OCI-LY7 (cell line): ENCODE results near the gene KCTD4.

Experiments used
- EZH2phosphoT487 ChIP-seq: fragments of 200-600 bp; sonication (generic); IDR thresholded peaks from 2 replicates; pipeline ENCODE4 v1.6.1; 2018; ENCODE audit warnings: low read depth, borderline replicate concordance, mild to moderate bottlenecking, mixed run types, antibody characterized with exemption, low read length, moderate library complexity, mixed read lengths
- TF ChIP-seq, protein P1 (sequence below): fragments of 200-600 bp; sonication (generic); conservative IDR thresholded peaks from 2 replicates; pipeline ENCODE4 v1.5.1; 2014; ENCODE audit warnings: mild to moderate bottlenecking, antibody characterized with exemption, low read length, moderate library complexity, mixed read lengths

DNA sequence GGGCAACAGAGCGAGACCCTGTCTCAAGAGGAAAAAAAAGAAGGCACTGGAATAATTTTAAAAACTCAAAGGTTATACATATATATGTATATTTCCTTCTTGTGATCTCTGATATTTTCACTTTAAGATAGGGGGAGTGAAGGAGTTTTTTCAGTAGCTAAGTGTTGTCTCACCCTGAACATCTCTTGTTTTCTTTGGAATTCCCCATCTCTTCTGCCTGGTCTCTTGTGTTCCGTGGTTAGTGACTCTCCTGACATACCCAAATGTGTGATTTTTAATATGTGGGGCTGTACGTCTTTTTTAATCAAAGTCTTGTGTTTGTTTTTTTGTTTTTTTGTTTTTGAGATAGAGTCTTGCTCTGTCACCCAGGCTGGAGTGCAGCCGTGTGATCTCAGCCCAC is 15.3 kb upstream of the KCTD4 start:
- TF ChIP-seq, protein P1, sequence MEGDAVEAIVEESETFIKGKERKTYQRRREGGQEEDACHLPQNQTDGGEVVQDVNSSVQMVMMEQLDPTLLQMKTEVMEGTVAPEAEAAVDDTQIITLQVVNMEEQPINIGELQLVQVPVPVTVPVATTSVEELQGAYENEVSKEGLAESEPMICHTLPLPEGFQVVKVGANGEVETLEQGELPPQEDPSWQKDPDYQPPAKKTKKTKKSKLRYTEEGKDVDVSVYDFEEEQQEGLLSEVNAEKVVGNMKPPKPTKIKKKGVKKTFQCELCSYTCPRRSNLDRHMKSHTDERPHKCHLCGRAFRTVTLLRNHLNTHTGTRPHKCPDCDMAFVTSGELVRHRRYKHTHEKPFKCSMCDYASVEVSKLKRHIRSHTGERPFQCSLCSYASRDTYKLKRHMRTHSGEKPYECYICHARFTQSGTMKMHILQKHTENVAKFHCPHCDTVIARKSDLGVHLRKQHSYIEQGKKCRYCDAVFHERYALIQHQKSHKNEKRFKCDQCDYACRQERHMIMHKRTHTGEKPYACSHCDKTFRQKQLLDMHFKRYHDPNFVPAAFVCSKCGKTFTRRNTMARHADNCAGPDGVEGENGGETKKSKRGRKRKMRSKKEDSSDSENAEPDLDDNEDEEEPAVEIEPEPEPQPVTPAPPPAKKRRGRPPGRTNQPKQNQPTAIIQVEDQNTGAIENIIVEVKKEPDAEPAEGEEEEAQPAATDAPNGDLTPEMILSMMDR: no peak
- TF ChIP-seq EZH2phosphoT487: no peak
